AG09319 (cell line): Measurements from ENCODE around the gene EID2.

Experiments
- DNase-seq: peaks from one replicate; pipeline ENCODE4 v3.0.0-alpha.2; 2010; ENCODE audit warnings: low read depth; ENCODE audit errors: extremely low read depth
- CTCF ChIP-seq: IDR thresholded peaks from 2 replicates; pipeline ENCODE4 v1.5.1; 2011; ENCODE audit warnings: low read depth, mild to moderate bottlenecking, inconsistent platforms, low read length, moderate library complexity

Gene EID2

GRCh38 chr19:39520541-39521484 is 19.1 kb downstream of the EID2 start:
- no peak for TF ChIP-seq CTCF
- no peak for DNase-seq

- DNase-seq, result no peak
- TF ChIP-seq CTCF, result no peak
These were observed 21.0 kb downstream of the EID2 start for GRCh38 chr19:39518975-39519374.

GRCh38 chr19:39518458-39518857 is 21.5 kb downstream of the EID2 start:
- TF ChIP-seq CTCF, result no peak
- no peak for DNase-seq

GRCh38 chr19:39517432-39517831 is 22.5 kb downstream of the EID2 start:
- no peak for DNase-seq
- TF ChIP-seq CTCF, result no peak

GRCh38 chr19:39516270-39516669 is 23.7 kb downstream of the EID2 start:
- TF ChIP-seq CTCF, result no peak
- no peak for DNase-seq

GRCh38 chr19:39515551-39516191 is 24.3 kb downstream of the EID2 start:
- no peak for TF ChIP-seq CTCF
- no peak for DNase-seq
